Gastrocnemius medialis (tissue), 4 donors: ENCODE data around the gene OR6J1. TPM values are rescaled to one million over a fixed set of nuclear protein-coding genes. Genes with fewer than 3 reads are reported as not detected.

Experiments used
- ATAC-seq, 2 donors: fragments of 150-250 bp; one replicate each; pipeline ENCODE4 v1.9.1; 2016
- DNase-seq, 2 donors: peaks; one replicate each; pipeline ENCODE4 v3.0.0-alpha.2; 2019
- H3K27ac ChIP-seq, 4 donors: fragments of 200-600 bp; sonication (generic); 1 replicate in 1 of 4; 2 replicates in 3 of 4; pipeline ENCODE4 v1.5.1; 2016 to 2018; ENCODE audit warnings: mild to moderate bottlenecking in 2 of 4, moderate library complexity in 1 of 4
- H3K27me3 ChIP-seq, 3 donors: fragments of 200-600 bp; sonication (generic) in 2 of 3; 1 replicate in 1 of 3; 2 replicates in 2 of 3; pipeline versions ENCODE4 v1.5.1 to v1.6.0; 2016 to 2019; ENCODE audit warnings: mild to moderate bottlenecking in 1 of 3, moderate library complexity in 1 of 3
- H3K36me3 ChIP-seq, 2 donors: fragments of 200-600 bp; sonication (generic) in 1 of 2; one replicate each; pipeline ENCODE4 v1.5.1; 2017 to 2018
- H3K4me1 ChIP-seq, 2 donors: fragments of 200-600 bp; sonication (generic) in 1 of 2; one replicate each; pipeline ENCODE4 v1.5.1; 2016 to 2017; ENCODE audit warnings: mild to moderate bottlenecking in 2 of 2
- H3K4me3 ChIP-seq, 4 donors: fragments of 200-600 bp; sonication (generic) in 3 of 4; 1 replicate in 1 of 4; 2 replicates in 3 of 4; pipeline ENCODE4 v1.5.1; 2016 to 2019; ENCODE audit warnings: mild to moderate bottlenecking in 2 of 4
- H3K9me3 ChIP-seq, 3 donors: fragments of 200-600 bp; sonication (generic) in 2 of 3; 1 replicate in 1 of 3; 2 replicates in 2 of 3; pipeline ENCODE4 v1.5.1; 2016 to 2019
- POLR2A ChIP-seq, 2 donors: fragments of 450-650 bp; IDR thresholded peaks; one replicate each; pipeline ENCODE4 v1.6.1; 2017; ENCODE audit warnings: antibody characterized with exemption in 2 of 2, mild to moderate bottlenecking in 2 of 2, moderate library complexity in 2 of 2
- in situ Hi-C, 4 donors: fragments of 200-750 bp; cut with MboI; loops; one replicate each; pipeline versions ENCODE4 v1.15.0 to v1.8.0; 2017; ENCODE audit warnings: low sequenced_read_pairs in 4 of 4
- intact Hi-C: fragments of 100-400 bp; cut with DNase I; formaldehyde crosslinking; loops from one replicate; pipeline ENCODE4 v1.15.1; 2023; ENCODE audit warnings: low total_unique reads
- total RNA-seq, 4 donors: library from RNA; depleted of rRNA; stranded (reverse); fragments of >200 nt; gene quantifications; one replicate each; pipeline versions ENCODE4 v1.1.0 to v1.2.3, GENCODE V29; 2016
- TF ChIP-seq, protein P1 (sequence below), 5 experiments: fragments of 450-650 bp in 3 of 5; fragments of 200-600 bp in 2 of 5; sonication (generic) in 2 of 5; IDR thresholded peaks in 4 of 5; conservative IDR thresholded peaks in 1 of 5; 1 replicate in 4 of 5; 2 replicates in 1 of 5; pipeline ENCODE4 v1.5.1; 2016 to 2019; ENCODE audit warnings: antibody characterized with exemption in 5 of 5, mild to moderate bottlenecking in 3 of 5, moderate library complexity in 3 of 5

Gene OR6J1
- total RNA-seq, 4 donors from 2014 or later, result not detected

GRCh38 chr14:22587247-22587646 lies 56.9 kb downstream of the OR6J1 start:
- Histone ChIP-seq H3K9me3 (no peaks in the 10 kb centered on the region), H3K4me1 (peaks cover 27 to 35% of the 10 kb centered on the region in 2 donors), H3K27ac (peak overlapping the region in 1 of 4 donors; percentile 24), H3K36me3 (no peaks in the 10 kb centered on the region), H3K4me3 (no peak overlapping the region), H3K27me3 (no peaks in the 10 kb centered on the region)
- TF ChIP-seq POLR2A (IDR thresholded peaks at IDR 0.05), result no peak
- TF ChIP-seq, protein P1, sequence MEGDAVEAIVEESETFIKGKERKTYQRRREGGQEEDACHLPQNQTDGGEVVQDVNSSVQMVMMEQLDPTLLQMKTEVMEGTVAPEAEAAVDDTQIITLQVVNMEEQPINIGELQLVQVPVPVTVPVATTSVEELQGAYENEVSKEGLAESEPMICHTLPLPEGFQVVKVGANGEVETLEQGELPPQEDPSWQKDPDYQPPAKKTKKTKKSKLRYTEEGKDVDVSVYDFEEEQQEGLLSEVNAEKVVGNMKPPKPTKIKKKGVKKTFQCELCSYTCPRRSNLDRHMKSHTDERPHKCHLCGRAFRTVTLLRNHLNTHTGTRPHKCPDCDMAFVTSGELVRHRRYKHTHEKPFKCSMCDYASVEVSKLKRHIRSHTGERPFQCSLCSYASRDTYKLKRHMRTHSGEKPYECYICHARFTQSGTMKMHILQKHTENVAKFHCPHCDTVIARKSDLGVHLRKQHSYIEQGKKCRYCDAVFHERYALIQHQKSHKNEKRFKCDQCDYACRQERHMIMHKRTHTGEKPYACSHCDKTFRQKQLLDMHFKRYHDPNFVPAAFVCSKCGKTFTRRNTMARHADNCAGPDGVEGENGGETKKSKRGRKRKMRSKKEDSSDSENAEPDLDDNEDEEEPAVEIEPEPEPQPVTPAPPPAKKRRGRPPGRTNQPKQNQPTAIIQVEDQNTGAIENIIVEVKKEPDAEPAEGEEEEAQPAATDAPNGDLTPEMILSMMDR (IDR thresholded peaks at IDR 0.05 in 4 of 5, conservative IDR thresholded peaks at IDR 0.05 in 1 of 5), result no peak
- in situ Hi-C loops, result loop anchor here in 3 of 4 donors (25.0 kb wide), 3 partner anchors 700 to 975 kb away; partner anchors contain the start of genes HOMEZ (in 2 of the 3), AP1G2 (in 1 of the 3), BCL2L2 (in 1 of the 3) and PABPN1 (in 1 of the 3)
- DNase-seq (no peak), ATAC-seq (no peak)
- intact Hi-C loops, result loop anchor here (5.0 kb wide), 1 partner anchor 1905 kb away; the partner anchor contains the start of gene RNASE4

- H3K4me1 ChIP-seq, result peaks cover 19 to 26% of the 10 kb centered on the region in 2 donors
- H3K4me3 ChIP-seq, result no peak overlapping the region
- no peak overlapping the region for H3K27ac ChIP-seq
- in situ Hi-C loops (loop anchor here in 3 of 4 donors (25.0 kb wide), 3 partner anchors 703 to 978 kb away; partner anchors contain the start of genes HOMEZ (in 2 of the 3), AP1G2 (in 1 of the 3), BCL2L2 (in 1 of the 3) and PABPN1 (in 1 of the 3)), intact Hi-C loops (no loop called here)
- no peak for DNase-seq
- no peaks in the 10 kb centered on the region for H3K9me3 ChIP-seq
- no peak for TF ChIP-seq POLR2A (IDR thresholded peaks at IDR 0.05)
- H3K27me3 ChIP-seq, result no peaks in the 10 kb centered on the region
- no peak for ATAC-seq
- H3K36me3 ChIP-seq, result no peaks in the 10 kb centered on the region
Measured at GRCh38 chr14:22583994-22584393, 60.2 kb downstream of the OR6J1 start.

Other genes with a start within 250 kb of the OR6J1 start
- 100 to 1,000 TPM; 155 to 257 (median 209) TPM for gene DAD1, start 55.1 kb downstream of the OR6J1 start, total RNA-seq
- 10 to 100 TPM; 17.1 to 38.7 (median 27.6) TPM for gene ABHD4, start 46.1 kb downstream of the OR6J1 start, total RNA-seq
- 100 to 1,000 TPM in 3 of 4 donors, 10 to 100 TPM in 1; 83.5 to 135 (median 114) TPM for gene OXA1L, start 122.3 kb upstream of the OR6J1 start, total RNA-seq
- gene SLC7A7, start 171.1 kb upstream of the OR6J1 start, total RNA-seq, result 1 to 10 TPM in 3 of 4 donors, under 1 TPM in 1; 0.68 to 5.3 (median 2.2) TPM
- 100 to 1,000 TPM in 1 of 4 donors, 10 to 100 TPM in 3; 48.5 to 153 (median 89.0) TPM for gene MRPL52, start 185.5 kb upstream of the OR6J1 start, total RNA-seq
- 10 to 100 TPM; 14.9 to 29.7 (median 20.8) TPM for gene MMP14, start 192.2 kb upstream of the OR6J1 start, total RNA-seq
- 100 to 1,000 TPM in 1 of 4 donors, 10 to 100 TPM in 3; 31.1 to 109 (median 60.1) TPM for gene LRP10, start 227.4 kb upstream of the OR6J1 start, total RNA-seq
- gene REM2, start 238.9 kb upstream of the OR6J1 start, total RNA-seq, result 1 to 10 TPM in 1 of 4 donors, not detected in 3; 1.1 TPM